Panc1 (cell line): ENCODE results near the gene MLEC. TPM values are rescaled to one million over a fixed set of nuclear protein-coding genes. Genes with fewer than 3 reads are reported as not detected.

ENCODE experiments used
- ATAC-seq: fragments of 200-7000 bp; cut with Tn5 transposase; 2 replicates; pipeline ENCODE4 v1.9.1; 2020; ENCODE audit warnings: mild to moderate bottlenecking, moderate library complexity
- BruUV-seq: library from RNA; stranded (reverse); fragments of 400-500 nt; replicated peaks from 2 replicates; lab custom pipeline; 2021; lab: Mats Ljungman, UMichigan
- CTCF ChIA-PET: fragments of 300-600 bp; sonication (Branson Sonifier 250); formaldehyde crosslinking; loops from one replicate; lab custom pipeline; 2022; ENCODE audit warnings: antibody characterized with exemption; lab: Charles Lee
- POLR2A ChIA-PET: fragments of 300-600 bp; sonication (Branson Sonifier 250); formaldehyde crosslinking; loops from one replicate; lab custom pipeline; 2022; ENCODE audit warnings: antibody characterized with exemption; lab: Charles Lee
- DNase-seq: peaks from one replicate; pipeline ENCODE4 v3.0.0-alpha.2; 2010; ENCODE audit warnings: low read depth, low spot score
- H3K27ac ChIP-seq: 2 replicates; pipeline ENCODE4 v1.5.1; 2011; ENCODE audit warnings: mild to moderate bottlenecking, low read length, inconsistent platforms
- H3K27me3 ChIP-seq: fragments of 200-500 bp; sonication (Bioruptor generic); 2 replicates; pipeline ENCODE4 v1.6.0; 2014; ENCODE audit warnings: low read length, inconsistent platforms; ENCODE audit not compliant: control insufficient read depth, insufficient read depth
- H3K36me3 ChIP-seq: fragments of 200-500 bp; sonication (Bioruptor generic); 2 replicates; pipeline ENCODE4 v1.5.1; 2014; ENCODE audit warnings: inconsistent platforms, mild to moderate bottlenecking, low read length, moderate library complexity; ENCODE audit not compliant: control insufficient read depth, insufficient read depth
- H3K4me1 ChIP-seq: 2 replicates; pipeline ENCODE4 v1.5.1; 2011; ENCODE audit warnings: inconsistent platforms, mild to moderate bottlenecking, low read length, moderate library complexity; ENCODE audit not compliant: control insufficient read depth, insufficient read depth
- H3K4me3 ChIP-seq, 2 experiments: 2 replicates each; pipeline ENCODE4 v1.5.1; 2011 to 2012; ENCODE audit warnings: low read depth in 2 of 2, low read length in 2 of 2, mild to moderate bottlenecking in 2 of 2, inconsistent platforms in 1 of 2, moderate library complexity in 1 of 2
- H3K9me3 ChIP-seq: fragments of 200-500 bp; sonication (Bioruptor generic); 2 replicates; pipeline ENCODE4 v1.5.1; 2014; ENCODE audit warnings: low read depth, mild to moderate bottlenecking, inconsistent platforms, low read length, moderate library complexity; ENCODE audit not compliant: control insufficient read depth, insufficient read depth
- POLR2AphosphoS5 ChIP-seq: IDR thresholded peaks from 2 replicates; pipeline ENCODE4 v1.6.1; 2012; ENCODE audit warnings: mild to moderate bottlenecking, low read depth, low read length, moderate library complexity
- REST ChIP-seq, 2 experiments: IDR thresholded peaks; 2 replicates each; pipeline ENCODE4 v1.6.1; 2011 to 2012; ENCODE audit warnings: low read depth in 2 of 2, control low read depth in 1 of 2, low read length in 1 of 2, mild to moderate bottlenecking in 1 of 2, moderate library complexity in 1 of 2; ENCODE audit not compliant: insufficient read depth in 1 of 2
- SIN3A ChIP-seq: IDR thresholded peaks from 2 replicates; pipeline ENCODE4 v1.6.1; 2012; ENCODE audit warnings: low read depth, mild to moderate bottlenecking, low read length, moderate library complexity, borderline replicate concordance; ENCODE audit not compliant: insufficient read depth
- TCF7L2 ChIP-seq: IDR thresholded peaks from 2 replicates; pipeline ENCODE4 v1.6.1; 2011; ENCODE audit warnings: mild to moderate bottlenecking, low read depth, low read length, inconsistent platforms
- in situ Hi-C: cut with HindIII; loops from 2 replicates; pipeline ENCODE4 v1.10.0; 2016; ENCODE audit warnings: low sequenced_read_pairs, low pct_unique_long_range_greater_than_20kb
- intact Hi-C: fragments of 100-400 bp; cut with micrococcal nuclease; formaldehyde crosslinking; loops from one replicate; pipeline ENCODE4 v1.10.0; 2022; ENCODE audit not compliant: unreplicated experiment
- total RNA-seq: library from RNA; stranded (reverse); gene quantifications from one replicate; pipeline ENCODE4 v1.2.1, GENCODE V29; 2021; ENCODE audit not compliant: unreplicated experiment
- TF ChIP-seq, protein P1 (sequence below): fragments of 450-650 bp; IDR thresholded peaks from 2 replicates; pipeline ENCODE4 v1.5.1; 2017; ENCODE audit warnings: mild to moderate bottlenecking

MLEC gene
- total RNA-seq, 1 experiment from 2014 or later = 171 TPM

DNA sequence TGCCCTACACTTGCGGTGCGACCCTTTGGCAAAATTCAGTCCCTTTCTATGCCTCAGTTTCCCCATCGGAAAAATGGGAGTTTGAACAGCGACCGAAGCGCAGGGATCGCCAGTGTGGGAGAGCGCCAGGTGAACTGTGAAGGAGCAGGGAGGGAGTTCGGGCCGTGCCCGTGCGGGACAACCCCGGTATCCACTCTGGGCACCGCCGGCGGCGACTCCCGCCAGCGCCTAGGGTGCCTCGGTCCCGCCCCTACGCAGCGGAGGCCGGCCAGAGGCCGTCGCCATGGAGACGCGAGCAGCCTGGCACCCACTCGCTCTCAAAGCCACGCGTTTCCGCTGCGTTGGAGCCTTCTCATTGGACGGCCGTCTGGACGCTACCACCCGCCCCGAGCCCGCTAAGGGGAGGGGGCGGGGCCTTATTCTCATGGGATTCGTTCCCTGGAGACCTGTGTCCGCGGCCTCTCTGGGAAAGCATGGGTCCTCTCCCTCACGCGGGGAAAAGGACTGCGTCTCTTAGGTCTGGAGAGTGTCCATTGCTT lies 729 bp upstream of the MLEC start:
- in situ Hi-C loops = no loop called here
- no TSS peak for BruUV-seq
- Histone ChIP-seq H3K9me3 (no peaks in the 10 kb centered on the region), H3K27me3 (no peaks in the 10 kb centered on the region), H3K4me1 (peaks cover 24% of the 10 kb centered on the region), H3K36me3 (no peaks in the 10 kb centered on the region; the same call in 1 of the 2 replicates), H3K4me3 (peak overlapping the region; percentile 78 to 91), H3K27ac (peak overlapping the region; percentile 96)
- peak; percentile 65 for TF ChIP-seq POLR2AphosphoS5
- TF ChIP-seq, protein P1, sequence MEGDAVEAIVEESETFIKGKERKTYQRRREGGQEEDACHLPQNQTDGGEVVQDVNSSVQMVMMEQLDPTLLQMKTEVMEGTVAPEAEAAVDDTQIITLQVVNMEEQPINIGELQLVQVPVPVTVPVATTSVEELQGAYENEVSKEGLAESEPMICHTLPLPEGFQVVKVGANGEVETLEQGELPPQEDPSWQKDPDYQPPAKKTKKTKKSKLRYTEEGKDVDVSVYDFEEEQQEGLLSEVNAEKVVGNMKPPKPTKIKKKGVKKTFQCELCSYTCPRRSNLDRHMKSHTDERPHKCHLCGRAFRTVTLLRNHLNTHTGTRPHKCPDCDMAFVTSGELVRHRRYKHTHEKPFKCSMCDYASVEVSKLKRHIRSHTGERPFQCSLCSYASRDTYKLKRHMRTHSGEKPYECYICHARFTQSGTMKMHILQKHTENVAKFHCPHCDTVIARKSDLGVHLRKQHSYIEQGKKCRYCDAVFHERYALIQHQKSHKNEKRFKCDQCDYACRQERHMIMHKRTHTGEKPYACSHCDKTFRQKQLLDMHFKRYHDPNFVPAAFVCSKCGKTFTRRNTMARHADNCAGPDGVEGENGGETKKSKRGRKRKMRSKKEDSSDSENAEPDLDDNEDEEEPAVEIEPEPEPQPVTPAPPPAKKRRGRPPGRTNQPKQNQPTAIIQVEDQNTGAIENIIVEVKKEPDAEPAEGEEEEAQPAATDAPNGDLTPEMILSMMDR = no peak
- TF ChIP-seq SIN3A = peak; percentile 67; the same call in 1 of the 2 replicates
- TF ChIP-seq TCF7L2 = peak; percentile 22; the same call in 1 of the 2 replicates
- 0 out of 4 replicates have a peak, but pooled peaks of 1 of the 2 experiments have one; percentile 29 for TF ChIP-seq REST (IDR thresholded peaks at IDR 0.05; ENCODE audit: insufficient read depth in 1 of 2, low read depth in 2 of 2, low read length in 1 of 2)
- intact Hi-C loops = no loop called here
- CTCF ChIA-PET = interaction anchor here (1.2 to 1.4 kb wide), 2 partner anchors 37 to 39 kb away, joined by 3 to 8 read pairs; no protein-coding TSS in a partner anchor
- ATAC-seq (peak; percentile 95), DNase-seq (no peak)
- POLR2A ChIA-PET = no interaction called here

DNA sequence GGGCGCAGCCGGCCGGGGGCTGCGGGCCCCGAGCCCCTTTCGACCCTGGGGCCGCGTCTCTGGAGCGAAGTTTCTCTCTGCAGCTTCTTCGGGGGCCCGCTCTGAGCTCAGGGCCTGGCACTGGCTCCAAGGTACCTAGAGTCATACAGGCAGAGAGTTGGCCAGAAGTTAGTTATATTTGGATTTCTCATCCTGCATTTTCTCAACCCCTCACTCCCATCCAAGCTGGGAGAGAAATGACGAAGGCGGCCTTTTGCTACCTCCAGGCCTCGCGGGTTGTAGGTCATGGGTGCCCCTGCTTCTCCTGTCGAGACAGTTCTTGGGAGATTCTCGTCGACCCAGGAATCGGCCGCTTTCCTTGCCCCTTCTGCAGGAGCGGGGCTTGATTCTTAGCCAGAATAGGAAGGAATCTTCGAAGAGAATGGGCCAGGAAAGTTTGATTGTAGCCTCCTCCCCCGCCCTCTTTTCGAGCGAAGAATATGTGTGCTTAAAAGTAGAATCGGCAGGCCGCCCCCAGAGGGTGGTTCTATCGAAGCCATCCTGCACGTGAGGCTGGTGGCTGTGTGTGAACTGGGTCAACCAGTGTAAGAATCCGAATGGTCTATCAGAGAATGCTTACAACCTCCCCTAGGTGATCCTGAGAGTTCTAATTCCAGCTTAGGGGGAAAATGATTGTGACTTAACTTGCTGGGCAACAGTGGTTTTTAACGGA lies 785 bp downstream of the MLEC start:
- H3K27ac ChIP-seq = peak overlapping the region; percentile 80
- intact Hi-C loops = no loop called here

More for the DNA sequence above, 785 bp downstream of the MLEC start:
- POLR2A ChIA-PET = no interaction called here
- in situ Hi-C loops = no loop called here
- Histone ChIP-seq H3K4me1 (peaks cover 29% of the 10 kb centered on the region), H3K4me3 (peak overlapping the region; percentile 78 to 91), H3K27me3 (no peaks in the 10 kb centered on the region), H3K9me3 (no peaks in the 10 kb centered on the region), H3K36me3 (no peaks in the 10 kb centered on the region; the same call in 1 of the 2 replicates)
- DNase-seq = no peak
- CTCF ChIA-PET = interaction anchor here (1.4 kb wide), 1 partner anchor 39 kb away, joined by 3 read pairs; no protein-coding TSS in a partner anchor
- TF ChIP-seq, protein P1 = no peak
- 0 out of 2 replicates have a peak, but pooled peaks have one; percentile 8 for TF ChIP-seq SIN3A
- BruUV-seq = no TSS peak
- no peak for ATAC-seq
